K562 (cell line): ENCODE measurements around the gene SF3B4. TPM values are rescaled to one million over a fixed set of nuclear protein-coding genes. Genes with fewer than 3 reads are reported as not detected.
A peak's percentile ranks its signal among the peaks of the same experiment; 100 is the strongest.

ENCODE experiments used
- C11orf30 ChIP-seq: fragments of 450-650 bp; IDR thresholded peaks from 2 replicates; pipeline ENCODE4 v1.6.1; 2016; ENCODE audit warnings: low read depth, mild to moderate bottlenecking
- CBFA2T2 ChIP-seq: fragments of 450-650 bp; conservative IDR thresholded peaks from 2 replicates; pipeline ENCODE4 v1.6.1; 2017; ENCODE audit warnings: mild to moderate bottlenecking
- EGR1 ChIP-seq: fragments of 450-650 bp; conservative IDR thresholded peaks from 2 replicates; pipeline ENCODE4 v1.6.1; 2017; ENCODE audit warnings: mild to moderate bottlenecking
- ESRRA ChIP-seq: fragments of 450-650 bp; IDR thresholded peaks from 2 replicates; pipeline ENCODE4 v1.6.1; 2014; ENCODE audit warnings: low read depth, mild to moderate bottlenecking, moderate library complexity, borderline replicate concordance
- FUS ChIP-seq: fragments of 200-400 bp; formaldehyde crosslinking; optimal IDR thresholded peaks from 2 replicates; pipeline ENCODE3; 2017; ENCODE audit warnings: low read depth, low read length
- SPI1 ChIP-seq: IDR thresholded peaks from 2 replicates; pipeline ENCODE4 v1.6.1; 2011; ENCODE audit warnings: low read depth, low read length, control low read depth, borderline replicate concordance
- ZNF324 ChIP-seq: fragments of 250-450 bp; sonication (Bioruptor Pico); IDR thresholded peaks from 2 replicates; pipeline ENCODE4 v1.4.0; 2020; ENCODE audit warnings: mild to moderate bottlenecking
- ZNF785 ChIP-seq: fragments of 250-450 bp; sonication (Bioruptor Pico); IDR thresholded peaks from 2 replicates; pipeline ENCODE4 v1.4.0; 2020; ENCODE audit warnings: mild to moderate bottlenecking
- polyA plus RNA-seq, 8 experiments: library from polyadenylated mRNA; depleted of rRNA in 4 of 8; stranded (reverse) in 5 of 8; unstranded in 3 of 8; fragments of >200 nt; fragmentation: Nextera tagmentation in 2 of 8; fragmentation: Illumina TruSeq in 1 of 8; extraction: Ambion mirVana in 2 of 8; extraction: Trizol in 1 of 8; gene quantifications; 2 replicates each; pipeline versions ENCODE4 v1.2.1 to v1.2.3, GENCODE V29; 2011 to 2014; ENCODE audit warnings: inconsistent platforms in 1 of 8, missing spikeins in 1 of 8
- total RNA-seq, 7 experiments: library from RNA; depleted of rRNA in 6 of 7; stranded (reverse); fragments of >200 nt in 6 of 7; fragmentation: Illumina TruSeq in 2 of 7; extraction: Trizol in 2 of 7; gene quantifications; 2 replicates each; pipeline versions ENCODE4 v1.2.1 to v1.2.3, GENCODE V29; 2011 to 2021; ENCODE audit warnings: low replicate concordance in 1 of 7
- TF ChIP-seq, protein P1 (sequence below): sonication (generic); formaldehyde crosslinking; IDR thresholded peaks from 2 replicates; pipeline ENCODE4 v1.8.0; 2023; ENCODE audit warnings: missing genetic modification reagents, mild to moderate bottlenecking, borderline replicate concordance

The SF3B4 gene
- total and polyA plus RNA-seq, 9 of the 15 experiments (the other 6 are each of a cell fraction or from before 2014, with no cell fraction given), result 3.0 to 88.0 (median 26.1) TPM

DNA sequence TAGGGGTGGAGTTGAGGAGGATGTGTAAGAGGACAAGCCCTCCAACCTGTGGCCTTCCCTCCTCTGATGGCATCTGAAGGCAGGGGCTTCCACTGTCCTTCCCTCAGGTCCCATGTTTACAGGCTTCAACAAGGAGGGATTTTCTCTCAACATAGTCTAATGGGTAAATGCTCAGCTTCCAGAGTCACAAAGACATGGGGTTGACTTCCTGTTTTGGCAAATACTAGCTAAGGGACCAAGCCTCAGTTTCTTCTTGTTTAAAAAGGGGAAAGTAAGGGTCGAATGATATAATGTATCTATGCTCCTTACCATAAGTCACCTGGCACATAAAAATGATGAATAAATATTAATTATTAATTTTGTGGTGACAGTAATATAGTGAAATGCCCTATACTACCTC lies 13.1 kb downstream of the SF3B4 start (continued):
- TF ChIP-seq, protein P1, sequence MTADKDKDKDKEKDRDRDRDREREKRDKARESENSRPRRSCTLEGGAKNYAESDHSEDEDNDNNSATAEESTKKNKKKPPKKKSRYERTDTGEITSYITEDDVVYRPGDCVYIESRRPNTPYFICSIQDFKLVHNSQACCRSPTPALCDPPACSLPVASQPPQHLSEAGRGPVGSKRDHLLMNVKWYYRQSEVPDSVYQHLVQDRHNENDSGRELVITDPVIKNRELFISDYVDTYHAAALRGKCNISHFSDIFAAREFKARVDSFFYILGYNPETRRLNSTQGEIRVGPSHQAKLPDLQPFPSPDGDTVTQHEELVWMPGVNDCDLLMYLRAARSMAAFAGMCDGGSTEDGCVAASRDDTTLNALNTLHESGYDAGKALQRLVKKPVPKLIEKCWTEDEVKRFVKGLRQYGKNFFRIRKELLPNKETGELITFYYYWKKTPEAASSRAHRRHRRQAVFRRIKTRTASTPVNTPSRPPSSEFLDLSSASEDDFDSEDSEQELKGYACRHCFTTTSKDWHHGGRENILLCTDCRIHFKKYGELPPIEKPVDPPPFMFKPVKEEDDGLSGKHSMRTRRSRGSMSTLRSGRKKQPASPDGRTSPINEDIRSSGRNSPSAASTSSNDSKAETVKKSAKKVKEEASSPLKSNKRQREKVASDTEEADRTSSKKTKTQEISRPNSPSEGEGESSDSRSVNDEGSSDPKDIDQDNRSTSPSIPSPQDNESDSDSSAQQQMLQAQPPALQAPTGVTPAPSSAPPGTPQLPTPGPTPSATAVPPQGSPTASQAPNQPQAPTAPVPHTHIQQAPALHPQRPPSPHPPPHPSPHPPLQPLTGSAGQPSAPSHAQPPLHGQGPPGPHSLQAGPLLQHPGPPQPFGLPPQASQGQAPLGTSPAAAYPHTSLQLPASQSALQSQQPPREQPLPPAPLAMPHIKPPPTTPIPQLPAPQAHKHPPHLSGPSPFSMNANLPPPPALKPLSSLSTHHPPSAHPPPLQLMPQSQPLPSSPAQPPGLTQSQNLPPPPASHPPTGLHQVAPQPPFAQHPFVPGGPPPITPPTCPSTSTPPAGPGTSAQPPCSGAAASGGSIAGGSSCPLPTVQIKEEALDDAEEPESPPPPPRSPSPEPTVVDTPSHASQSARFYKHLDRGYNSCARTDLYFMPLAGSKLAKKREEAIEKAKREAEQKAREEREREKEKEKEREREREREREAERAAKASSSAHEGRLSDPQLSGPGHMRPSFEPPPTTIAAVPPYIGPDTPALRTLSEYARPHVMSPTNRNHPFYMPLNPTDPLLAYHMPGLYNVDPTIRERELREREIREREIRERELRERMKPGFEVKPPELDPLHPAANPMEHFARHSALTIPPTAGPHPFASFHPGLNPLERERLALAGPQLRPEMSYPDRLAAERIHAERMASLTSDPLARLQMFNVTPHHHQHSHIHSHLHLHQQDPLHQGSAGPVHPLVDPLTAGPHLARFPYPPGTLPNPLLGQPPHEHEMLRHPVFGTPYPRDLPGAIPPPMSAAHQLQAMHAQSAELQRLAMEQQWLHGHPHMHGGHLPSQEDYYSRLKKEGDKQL (CRISPR knock-in tag), result no peak
- TF ChIP-seq ZNF324 (CRISPR knock-in tag) (no peak), CBFA2T2 (no peak), ESRRA (no peak), C11orf30 (no peak), EGR1 (no peak), SPI1 (peak; percentile 76), FUS (no peak), ZNF785 (CRISPR knock-in tag) (no peak)
- TF ChIP-seq, all 486 proteins: peak for 2
